Measurements from ENCODE around the gene HOXA11. TPM values are rescaled to one million over a fixed set of nuclear protein-coding genes. Genes with fewer than 3 reads are reported as not detected.

Gene HOXA11
- total and polyA plus RNA-seq, 10 of the 15 experiments (the other 5 are each of a cell fraction or from before 2014, with no cell fraction given) = not detected

- TF ChIP-seq SIN3A (IDR thresholded peaks at IDR 0.05; ENCODE audit: low read depth, low read length) (no peak), NFXL1 (IDR thresholded peaks at IDR 0.05; ENCODE audit: borderline replicate concordance) (no peak), ZNF274 (IDR thresholded peaks at IDR 0.05; ENCODE audit: insufficient read depth, insufficient read length) (no peak), POU2F2 (IDR thresholded peaks at IDR 0.05; ENCODE audit: borderline replicate concordance, low read depth, low read length) (no peak), IRF4 (IDR thresholded peaks at IDR 0.05; ENCODE audit: low read depth, low read length) (no peak)
- TF ChIP-seq, protein P1, sequence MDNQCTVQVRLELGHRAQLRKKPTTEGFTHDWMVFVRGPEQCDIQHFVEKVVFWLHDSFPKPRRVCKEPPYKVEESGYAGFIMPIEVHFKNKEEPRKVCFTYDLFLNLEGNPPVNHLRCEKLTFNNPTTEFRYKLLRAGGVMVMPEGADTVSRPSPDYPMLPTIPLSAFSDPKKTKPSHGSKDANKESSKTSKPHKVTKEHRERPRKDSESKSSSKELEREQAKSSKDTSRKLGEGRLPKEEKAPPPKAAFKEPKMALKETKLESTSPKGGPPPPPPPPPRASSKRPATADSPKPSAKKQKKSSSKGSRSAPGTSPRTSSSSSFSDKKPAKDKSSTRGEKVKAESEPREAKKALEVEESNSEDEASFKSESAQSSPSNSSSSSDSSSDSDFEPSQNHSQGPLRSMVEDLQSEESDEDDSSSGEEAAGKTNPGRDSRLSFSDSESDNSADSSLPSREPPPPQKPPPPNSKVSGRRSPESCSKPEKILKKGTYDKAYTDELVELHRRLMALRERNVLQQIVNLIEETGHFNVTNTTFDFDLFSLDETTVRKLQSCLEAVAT (IDR thresholded peaks at IDR 0.05) = no peak
- TF ChIP-seq, protein P2, sequence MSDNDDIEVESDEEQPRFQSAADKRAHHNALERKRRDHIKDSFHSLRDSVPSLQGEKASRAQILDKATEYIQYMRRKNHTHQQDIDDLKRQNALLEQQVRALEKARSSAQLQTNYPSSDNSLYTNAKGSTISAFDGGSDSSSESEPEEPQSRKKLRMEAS (IDR thresholded peaks at IDR 0.05; ENCODE audit: low read depth, low read length) = no peak
Measured at GRCh38 chr7:27221201-27221797, 36.3 kb upstream of the HOXA11 start (continued).

- Histone ChIP-seq H3K4me1 (ENCODE audit: control insufficient read depth, insufficient read depth, low read length) (no peaks in the 10 kb centered on the region), H3K27me3 (replicated peaks in 1 of 2; ENCODE audit: control insufficient read depth in 2 of 2, insufficient read depth in 2 of 2, low read length in 1 of 2) (peaks cover 3 to 11% of the 10 kb centered on the region in 2 experiments), H3K79me2 (ENCODE audit: control insufficient read depth, insufficient read depth, low read length) (no peaks in the 10 kb centered on the region), H3K9ac (ENCODE audit: control insufficient read depth, insufficient read depth, low read length) (no peak overlapping the region), H3K27ac (ENCODE audit: control insufficient read depth, insufficient read depth) (no peak overlapping the region), H3K36me3 (ENCODE audit: control insufficient read depth in 2 of 2, insufficient read depth in 2 of 2, low read length in 1 of 2) (no peaks in the 10 kb centered on the region), H4K20me1 (ENCODE audit: control insufficient read depth, insufficient read depth) (no peaks in the 10 kb centered on the region; the same call in 1 of the 2 replicates), H2AFZ (ENCODE audit: control insufficient read depth, low read depth, low read length) (no peak overlapping the region), H3K4me3 (no peak overlapping the region), H3K9me3 (replicated peaks; ENCODE audit: control insufficient read depth, insufficient read depth, low read length) (no peaks in the 10 kb centered on the region), H3K4me2 (ENCODE audit: control insufficient read depth, insufficient read depth) (no peak overlapping the region)
- CTCF ChIA-PET = no interaction called here
- RAD21 ChIA-PET (ENCODE audit: unreplicated experiment) = no interaction called here
- DNase-seq (ENCODE audit: low read depth, low spot score) (no peak), ATAC-seq (no peak), FAIRE-seq (no peak)
- in situ Hi-C loops (cut with MboI) = no loop called here
- 32% methylated on average over 43 of the region's 45 CpGs for WGBS (ENCODE audit: insufficient coverage, insufficient replicate concordance, low lambda C conversion rate, missing lambda C conversion rate)
- TF ChIP-seq, protein P3, sequence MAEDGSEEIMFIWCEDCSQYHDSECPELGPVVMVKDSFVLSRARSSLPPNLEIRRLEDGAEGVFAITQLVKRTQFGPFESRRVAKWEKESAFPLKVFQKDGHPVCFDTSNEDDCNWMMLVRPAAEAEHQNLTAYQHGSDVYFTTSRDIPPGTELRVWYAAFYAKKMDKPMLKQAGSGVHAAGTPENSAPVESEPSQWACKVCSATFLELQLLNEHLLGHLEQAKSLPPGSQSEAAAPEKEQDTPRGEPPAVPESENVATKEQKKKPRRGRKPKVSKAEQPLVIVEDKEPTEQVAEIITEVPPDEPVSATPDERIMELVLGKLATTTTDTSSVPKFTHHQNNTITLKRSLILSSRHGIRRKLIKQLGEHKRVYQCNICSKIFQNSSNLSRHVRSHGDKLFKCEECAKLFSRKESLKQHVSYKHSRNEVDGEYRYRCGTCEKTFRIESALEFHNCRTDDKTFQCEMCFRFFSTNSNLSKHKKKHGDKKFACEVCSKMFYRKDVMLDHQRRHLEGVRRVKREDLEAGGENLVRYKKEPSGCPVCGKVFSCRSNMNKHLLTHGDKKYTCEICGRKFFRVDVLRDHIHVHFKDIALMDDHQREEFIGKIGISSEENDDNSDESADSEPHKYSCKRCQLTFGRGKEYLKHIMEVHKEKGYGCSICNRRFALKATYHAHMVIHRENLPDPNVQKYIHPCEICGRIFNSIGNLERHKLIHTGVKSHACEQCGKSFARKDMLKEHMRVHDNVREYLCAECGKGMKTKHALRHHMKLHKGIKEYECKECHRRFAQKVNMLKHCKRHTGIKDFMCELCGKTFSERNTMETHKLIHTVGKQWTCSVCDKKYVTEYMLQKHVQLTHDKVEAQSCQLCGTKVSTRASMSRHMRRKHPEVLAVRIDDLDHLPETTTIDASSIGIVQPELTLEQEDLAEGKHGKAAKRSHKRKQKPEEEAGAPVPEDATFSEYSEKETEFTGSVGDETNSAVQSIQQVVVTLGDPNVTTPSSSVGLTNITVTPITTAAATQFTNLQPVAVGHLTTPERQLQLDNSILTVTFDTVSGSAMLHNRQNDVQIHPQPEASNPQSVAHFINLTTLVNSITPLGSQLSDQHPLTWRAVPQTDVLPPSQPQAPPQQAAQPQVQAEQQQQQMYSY (CRISPR knock-in tag; IDR thresholded peaks at IDR 0.05) = no peak
- TF ChIP-seq SUZ12 (IDR thresholded peaks at IDR 0.05; ENCODE audit: unreplicated experiment) = peak; percentile 78
- POLR2A ChIA-PET = no interaction called here
- BruUV-seq (replicated peaks) = no TSS peak
- SMC1A ChIA-PET (ENCODE audit: uncharacterized antibody, unreplicated experiment) = no interaction called here
- intact Hi-C loops (cut with micrococcal nuclease; ENCODE audit: unreplicated experiment) = no loop called here
Measured at GRCh38 chr7:27220440-27220955, 35.5 kb upstream of the HOXA11 start.
